Measurements from ENCODE around the gene SGTA.

The SGTA gene

GRCh38 chr19:2810141-2811091, 27.3 kb upstream of the SGTA start:
- no peak for DNase-seq (ENCODE audit: low spot score)

GRCh38 chr19:2809387-2810140, 26.5 kb upstream of the SGTA start:
- no peak for DNase-seq (ENCODE audit: low spot score)

GRCh38 chr19:2808129-2808941, 25.3 kb upstream of the SGTA start:
- no peak for DNase-seq (ENCODE audit: low spot score)

GRCh38 chr19:2807379-2808128, 24.5 kb upstream of the SGTA start:
- DNase-seq (ENCODE audit: low spot score): no peak

GRCh38 chr19:2806736-2807378, 23.8 kb upstream of the SGTA start:
- no peak for DNase-seq (ENCODE audit: low spot score)

- no peak for DNase-seq (ENCODE audit: low spot score)
Observed at GRCh38 chr19:2805991-2806649, 23.0 kb upstream of the SGTA start.

GRCh38 chr19:2805261-2805900, 22.3 kb upstream of the SGTA start:
- DNase-seq (ENCODE audit: low spot score): no peak

GRCh38 chr19:2804156-2805004, 21.3 kb upstream of the SGTA start:
- no peak for DNase-seq (ENCODE audit: low spot score)

GRCh38 chr19:2803486-2804155, 20.5 kb upstream of the SGTA start:
- DNase-seq (ENCODE audit: low spot score): no peak

GRCh38 chr19:2802826-2803225, 19.8 kb upstream of the SGTA start:
- DNase-seq (ENCODE audit: low spot score): no peak

- no peak for DNase-seq (ENCODE audit: low spot score)
Observed at GRCh38 chr19:2800506-2800905, 17.4 kb upstream of the SGTA start.

- no peak for DNase-seq (ENCODE audit: low spot score)
Observed at GRCh38 chr19:2799273-2800020, 16.4 kb upstream of the SGTA start.

GRCh38 chr19:2798733-2799132, 15.7 kb upstream of the SGTA start:
- DNase-seq (ENCODE audit: low spot score): no peak

GRCh38 chr19:2798158-2798685, 15.1 kb upstream of the SGTA start:
- no peak for DNase-seq (ENCODE audit: low spot score)

- no peak for DNase-seq (ENCODE audit: low spot score)
Observed at GRCh38 chr19:2797280-2797679, 14.2 kb upstream of the SGTA start.

- DNase-seq (ENCODE audit: low spot score): no peak
Observed at GRCh38 chr19:2796659-2797266, 13.7 kb upstream of the SGTA start.
